Peyer's patch (tissue), 4 donors: ENCODE results near the gene GRM3. TPM values are rescaled to one million over a fixed set of nuclear protein-coding genes. Genes with fewer than 3 reads are reported as not detected.

Experiments
- DNase-seq, 3 donors: peaks; one replicate each; pipeline ENCODE4 v3.0.0-alpha.2; 2017 to 2019
- H3K27ac ChIP-seq, 4 donors: fragments of 200-600 bp; sonication (generic); one replicate each; pipeline ENCODE4 v1.5.1; 2016 to 2019
- H3K27me3 ChIP-seq, 2 donors: fragments of 200-600 bp; sonication (generic); one replicate each; pipeline ENCODE4 v1.5.1; 2019
- H3K36me3 ChIP-seq, 3 donors: fragments of 200-600 bp; sonication (generic); one replicate each; pipeline ENCODE4 v1.5.1; 2016 to 2019
- H3K4me1 ChIP-seq, 4 donors: fragments of 200-600 bp; sonication (generic); one replicate each; pipeline ENCODE4 v1.5.1; 2016 to 2019
- H3K4me3 ChIP-seq, 4 donors: fragments of 200-600 bp; sonication (generic); 1 replicate in 3 of 4; 2 replicates in 1 of 4; pipeline ENCODE4 v1.5.1; 2016 to 2019; ENCODE audit warnings: mild to moderate bottlenecking in 1 of 4
- H3K9me3 ChIP-seq, 4 donors: fragments of 200-600 bp; sonication (generic); one replicate each; pipeline ENCODE4 v1.5.1; 2016 to 2019; ENCODE audit warnings: mild to moderate bottlenecking in 1 of 4
- CTCF ChIP-seq, 6 experiments: fragments of 450-650 bp in 4 of 6; fragments of 200-600 bp in 2 of 6; sonication (generic) in 1 of 6; IDR thresholded peaks; one replicate each; pipeline ENCODE4 v1.5.1; 2017 to 2019; ENCODE audit warnings: antibody characterized with exemption in 6 of 6, mild to moderate bottlenecking in 3 of 6, moderate library complexity in 1 of 6
- POLR2A ChIP-seq, 2 donors: fragments of 450-650 bp; IDR thresholded peaks; one replicate each; pipeline ENCODE4 v1.5.1; 2017; ENCODE audit warnings: antibody characterized with exemption in 2 of 2, mild to moderate bottlenecking in 2 of 2, moderate library complexity in 2 of 2
- total RNA-seq, 4 donors: library from RNA; depleted of rRNA; stranded (reverse); fragments of >200 nt; gene quantifications; one replicate each; pipeline ENCODE4 v1.1.0, GENCODE V29; 2016

The GRM3 gene
- total RNA-seq, 4 donors from 2014 or later, result not detected

GRCh38 chr7:86815556-86815955, 171.8 kb downstream of the GRM3 start:
- Histone ChIP-seq H3K4me3 (no peak overlapping the region), H3K27me3 (no peaks in the 10 kb centered on the region), H3K4me1 (no peaks in the 10 kb centered on the region), H3K27ac (no peak overlapping the region), H3K9me3 (no peaks in the 10 kb centered on the region), H3K36me3 (no peaks in the 10 kb centered on the region)
- DNase-seq, result no peak
- TF ChIP-seq CTCF (IDR thresholded peaks at IDR 0.05) (no peak), POLR2A (IDR thresholded peaks at IDR 0.05) (no peak)

GRCh38 chr7:86818903-86819302, 175.2 kb downstream of the GRM3 start:
- no peak for DNase-seq
- no peaks in the 10 kb centered on the region for H3K9me3 ChIP-seq
- H3K27me3 ChIP-seq, result no peaks in the 10 kb centered on the region
- no peak overlapping the region for H3K27ac ChIP-seq
- no peak overlapping the region for H3K4me3 ChIP-seq
- TF ChIP-seq CTCF (IDR thresholded peaks at IDR 0.05) (no peak), POLR2A (IDR thresholded peaks at IDR 0.05) (no peak)
- no peaks in the 10 kb centered on the region for H3K4me1 ChIP-seq
- H3K36me3 ChIP-seq, result no peaks in the 10 kb centered on the region

- Histone ChIP-seq H3K9me3 (no peaks in the 10 kb centered on the region), H3K27ac (no peak overlapping the region), H3K36me3 (no peaks in the 10 kb centered on the region)
These were observed 180.1 kb downstream of the GRM3 start for GRCh38 chr7:86823769-86824168.

GRCh38 chr7:86825264-86825663, 181.6 kb downstream of the GRM3 start:
- TF ChIP-seq CTCF (IDR thresholded peaks at IDR 0.05) (no peak), POLR2A (IDR thresholded peaks at IDR 0.05) (no peak)
- Histone ChIP-seq H3K27me3 (no peaks in the 10 kb centered on the region), H3K9me3 (no peaks in the 10 kb centered on the region), H3K4me1 (no peaks in the 10 kb centered on the region), H3K36me3 (no peaks in the 10 kb centered on the region), H3K27ac (no peak overlapping the region), H3K4me3 (no peak overlapping the region)
- DNase-seq, result no peak

More at GRCh38 chr7:86823769-86824168, 180.1 kb downstream of the GRM3 start:
- no peak overlapping the region for H3K4me3 ChIP-seq
- H3K4me1 ChIP-seq, result no peaks in the 10 kb centered on the region
- H3K27me3 ChIP-seq, result no peaks in the 10 kb centered on the region
- TF ChIP-seq POLR2A (IDR thresholded peaks at IDR 0.05), result no peak
- TF ChIP-seq CTCF (IDR thresholded peaks at IDR 0.05), result no peak
- DNase-seq, result no peak

- DNase-seq, result no peak
- no peak overlapping the region for H3K27ac ChIP-seq
- no peak for TF ChIP-seq CTCF (IDR thresholded peaks at IDR 0.05)
- no peak for TF ChIP-seq POLR2A (IDR thresholded peaks at IDR 0.05)
- H3K9me3 ChIP-seq, result no peaks in the 10 kb centered on the region
- H3K36me3 ChIP-seq, result no peaks in the 10 kb centered on the region
- no peaks in the 10 kb centered on the region for H3K27me3 ChIP-seq
- no peak overlapping the region for H3K4me3 ChIP-seq
- no peaks in the 10 kb centered on the region for H3K4me1 ChIP-seq
These were observed 183.2 kb downstream of the GRM3 start for GRCh38 chr7:86826948-86827347.

- Histone ChIP-seq H3K4me3 (no peak overlapping the region), H3K27me3 (no peaks in the 10 kb centered on the region), H3K27ac (no peak overlapping the region), H3K9me3 (no peaks in the 10 kb centered on the region), H3K4me1 (no peaks in the 10 kb centered on the region), H3K36me3 (no peaks in the 10 kb centered on the region)
- TF ChIP-seq CTCF (IDR thresholded peaks at IDR 0.05) (no peak), POLR2A (IDR thresholded peaks at IDR 0.05) (no peak)
- DNase-seq, result no peak
These were observed 189.7 kb downstream of the GRM3 start for GRCh38 chr7:86833360-86833759.
